NCI-H146 treated with DMSO at 0.1 percent for 48 hours (cell line): ENCODE results near the gene ZNF556.

Experiments used
- DNase-seq: peaks from one replicate; lab custom pipeline; 2025; ENCODE audit not compliant: unreplicated experiment; lab: John Stamatoyannopoulos, UW

Gene ZNF556

DNA sequence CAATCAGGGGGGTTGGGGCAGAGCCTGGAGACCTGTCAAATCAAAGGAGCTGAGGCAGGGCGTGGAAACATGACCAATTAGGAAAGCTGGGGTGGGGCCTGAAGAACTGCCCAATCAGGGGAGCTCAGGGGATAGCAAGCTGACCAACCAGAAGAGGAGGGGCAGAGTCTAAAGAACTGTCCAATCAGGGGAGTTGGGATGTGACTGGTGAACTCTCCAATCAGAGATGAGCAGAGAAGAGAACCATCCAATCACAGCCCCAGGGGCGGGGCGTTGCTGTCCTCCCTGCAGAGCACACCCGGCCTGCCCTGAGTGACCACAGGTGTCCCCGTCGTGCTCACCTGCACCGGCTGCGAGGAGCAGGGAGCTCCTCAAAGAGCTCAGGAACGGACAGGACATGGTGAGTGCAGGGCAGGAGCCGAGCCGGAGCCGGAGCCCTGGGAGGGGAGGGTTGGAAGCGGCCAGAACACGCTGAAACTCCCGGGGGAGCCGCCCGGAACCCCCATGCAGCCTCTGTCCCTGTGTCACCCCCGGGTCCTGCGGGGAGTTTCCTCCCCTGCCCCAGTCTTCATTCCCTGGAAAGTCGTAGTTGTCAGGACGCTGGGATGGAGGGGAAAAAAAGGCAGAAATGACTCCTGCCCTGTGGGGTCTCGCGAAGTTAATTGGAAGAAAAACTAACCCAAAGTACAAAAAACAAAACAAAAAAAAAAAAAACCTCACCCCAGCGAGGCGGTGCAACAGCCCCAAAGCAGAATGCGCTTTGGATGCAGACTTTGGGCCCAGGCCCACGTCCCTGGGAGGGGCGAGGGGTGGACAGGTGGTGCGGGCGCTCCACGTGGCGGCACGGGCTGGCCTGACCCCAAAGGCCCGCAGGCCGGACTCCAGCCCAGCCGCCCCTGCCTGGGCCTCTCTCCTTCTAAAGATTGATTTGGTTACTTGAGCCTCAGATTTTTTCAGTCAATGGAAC is at the start of gene ZNF556:
ZNF556 (plus strand) TSS at position 311 of the 967 bp plus-strand sequence; CDS start at position 398, 87 bp downstream.
- DNase-seq = peak; percentile 95

DNA sequence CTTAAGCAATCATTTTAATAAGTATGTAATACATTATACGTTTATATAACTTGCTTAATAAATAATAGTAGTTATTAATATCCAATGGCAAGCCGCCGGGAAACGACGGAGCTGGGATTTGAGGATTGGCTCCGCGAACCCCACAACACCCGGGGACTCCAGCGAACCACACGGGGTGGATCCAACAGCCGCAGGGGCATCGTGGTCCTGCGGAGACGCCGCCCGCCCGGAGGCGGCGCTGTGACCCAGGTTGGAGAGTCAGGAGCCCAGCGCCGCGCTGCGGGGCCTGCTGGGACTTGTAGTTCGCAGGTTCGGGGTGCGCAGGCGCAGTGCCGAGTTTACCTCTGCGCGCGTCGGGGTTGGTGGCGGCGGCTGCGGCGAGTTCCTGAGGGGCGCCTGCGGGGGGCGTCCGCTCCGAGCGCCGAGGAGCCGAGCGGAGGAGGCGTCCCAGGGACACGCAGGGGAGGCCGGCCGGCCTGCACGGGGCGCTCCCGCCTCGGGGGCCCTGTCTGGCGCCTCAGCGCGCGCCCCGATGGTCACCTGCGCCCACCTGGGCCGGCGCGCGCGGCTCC is 47.5 kb upstream of the ZNF556 start, which contains the start of gene ZNF554:
ZNF554 (plus strand) TSS at position 329 of the 572 bp plus-strand sequence; CDS start at position 533, 204 bp downstream.
- peak; percentile 74 for DNase-seq

DNA sequence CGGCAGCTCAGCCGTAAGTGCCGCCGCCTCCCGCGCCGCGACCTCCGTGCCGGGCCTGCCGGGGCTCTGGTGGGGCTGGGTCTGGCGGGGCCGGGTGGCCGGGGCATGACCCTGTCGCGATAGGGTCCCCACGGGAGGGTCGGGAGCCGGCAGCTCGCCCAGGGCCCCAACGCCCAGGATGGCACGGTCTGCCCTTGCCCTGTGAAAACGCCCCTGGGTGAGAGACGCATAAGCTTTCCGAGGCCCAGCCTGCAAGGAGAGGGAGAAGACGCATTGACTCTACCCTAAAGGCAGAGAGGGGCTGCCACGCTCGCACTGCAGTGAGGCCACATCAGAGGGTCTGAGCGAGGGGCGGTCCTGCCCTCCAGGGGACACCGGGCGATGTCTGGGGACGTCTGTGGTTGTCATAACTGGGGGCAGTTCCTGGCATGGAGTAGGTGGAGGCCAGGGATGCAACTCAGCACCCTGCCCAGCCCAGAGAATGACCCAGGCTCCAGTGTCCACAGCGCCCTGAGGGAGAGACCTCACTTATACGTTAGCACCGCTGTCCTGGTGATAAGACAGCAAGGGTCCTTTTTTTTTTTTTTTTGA is 46.9 kb upstream of the ZNF556 start:
- DNase-seq = no peak

DNA sequence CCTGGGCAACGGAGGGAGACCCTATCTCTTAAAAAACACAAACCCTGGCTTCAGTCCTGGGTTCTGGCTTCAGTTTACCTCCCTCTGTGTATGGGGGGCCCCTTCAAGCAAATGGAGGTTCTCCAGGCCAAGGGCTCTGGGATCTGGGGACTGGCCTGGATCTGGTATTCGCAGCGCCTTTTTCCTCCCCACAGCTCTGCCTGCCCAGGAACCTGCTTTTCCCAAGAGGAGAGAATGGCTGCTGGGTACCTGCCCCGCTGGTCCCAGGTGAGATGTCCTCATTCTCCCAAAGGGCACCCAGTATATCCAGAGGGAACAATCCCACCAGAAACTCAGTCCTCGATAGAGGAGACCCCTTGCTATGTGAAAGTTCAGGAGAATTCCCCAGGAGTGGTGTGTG is 44.3 kb upstream of the ZNF556 start:
- DNase-seq = no peak

DNA sequence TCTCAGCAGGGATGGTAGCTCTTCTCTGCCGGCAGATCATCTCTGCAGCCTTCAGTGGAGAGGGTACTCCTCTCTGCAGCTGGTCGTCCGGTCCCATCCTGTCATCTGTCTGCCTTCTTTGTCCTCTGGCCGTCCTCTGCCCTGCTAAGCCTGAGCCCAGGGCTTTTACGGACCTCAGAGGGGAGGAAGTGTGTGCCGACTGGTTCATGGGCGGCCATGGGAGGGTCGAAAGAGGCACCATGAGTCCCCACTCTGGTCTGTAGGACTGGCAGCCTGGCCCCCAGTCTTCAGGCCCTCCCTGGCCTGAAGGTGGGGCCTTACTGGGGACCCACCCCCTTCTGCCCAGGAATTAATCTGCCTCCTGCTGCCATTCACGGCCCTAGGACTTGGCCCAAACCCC is 43.5 kb upstream of the ZNF556 start:
- no peak for DNase-seq

DNA sequence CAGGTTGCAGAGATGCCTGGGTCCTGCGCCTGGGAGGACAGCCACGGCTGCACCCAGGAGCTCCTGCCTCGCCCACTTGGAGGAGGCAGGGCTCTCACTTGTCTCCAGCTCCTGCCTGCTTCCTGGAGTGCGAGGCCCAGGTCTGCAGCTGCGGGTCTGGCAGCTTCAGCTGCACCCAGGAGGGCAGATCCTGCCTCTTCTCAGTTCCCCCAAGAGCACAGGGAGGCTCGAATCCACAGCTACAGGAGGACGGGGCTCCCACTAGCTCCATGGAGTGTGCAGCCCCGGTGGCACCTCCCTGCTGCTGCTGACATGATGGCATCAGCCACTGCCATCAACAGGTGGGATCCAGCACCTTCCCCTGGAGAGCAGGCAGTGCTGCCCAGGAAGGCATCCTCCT is 43.0 kb upstream of the ZNF556 start:
- no peak for DNase-seq

DNA sequence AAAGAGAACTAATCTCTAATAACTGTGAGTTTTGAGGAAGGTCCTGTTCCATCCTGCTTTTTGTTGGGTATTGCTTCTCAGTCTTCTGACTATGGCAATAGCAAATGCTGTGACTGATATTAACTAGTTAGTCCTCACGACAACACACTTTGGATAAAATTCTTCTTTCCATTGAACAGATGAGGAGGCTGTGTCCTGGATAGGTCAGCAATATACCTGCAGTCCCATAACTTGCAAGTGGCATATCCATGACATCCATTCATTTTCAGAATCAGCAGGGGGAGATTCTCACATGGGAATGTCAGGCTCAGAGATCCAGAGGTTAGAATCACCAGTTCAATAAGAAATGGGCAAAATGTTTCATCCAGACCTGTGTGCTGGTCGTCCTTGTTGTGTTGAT is 40.1 kb upstream of the ZNF556 start:
- DNase-seq = no peak

DNA sequence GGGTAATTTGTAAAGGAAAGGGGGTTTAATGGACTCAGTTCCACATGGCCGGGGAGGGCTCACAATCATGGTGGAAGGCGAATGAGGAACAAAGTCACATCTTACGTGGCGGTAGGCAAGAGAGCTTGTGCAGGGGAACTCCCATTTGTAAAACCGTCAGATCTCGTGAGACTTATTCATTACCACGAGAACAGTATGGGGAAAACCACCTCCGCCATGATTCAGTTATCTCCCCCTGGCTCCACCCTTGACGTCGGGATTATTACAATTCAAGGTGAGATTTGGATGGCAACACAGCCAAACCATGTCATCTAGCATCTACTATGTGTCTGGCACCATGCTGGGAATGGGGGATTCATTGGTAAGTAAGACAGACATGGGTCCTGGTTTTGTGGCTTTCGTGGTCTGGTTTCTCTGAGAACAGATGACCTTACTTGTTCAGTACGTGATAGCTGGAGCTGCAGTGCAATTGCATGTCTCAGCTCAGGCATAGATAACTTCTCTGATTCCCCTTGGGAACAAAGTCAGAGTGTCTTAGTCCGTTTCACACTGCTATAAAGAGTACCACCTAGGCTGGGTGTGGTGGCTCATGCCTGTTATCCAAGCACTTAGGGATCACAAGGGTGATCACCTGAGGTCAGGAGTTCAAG is 39.2 kb upstream of the ZNF556 start:
- no peak for DNase-seq

DNA sequence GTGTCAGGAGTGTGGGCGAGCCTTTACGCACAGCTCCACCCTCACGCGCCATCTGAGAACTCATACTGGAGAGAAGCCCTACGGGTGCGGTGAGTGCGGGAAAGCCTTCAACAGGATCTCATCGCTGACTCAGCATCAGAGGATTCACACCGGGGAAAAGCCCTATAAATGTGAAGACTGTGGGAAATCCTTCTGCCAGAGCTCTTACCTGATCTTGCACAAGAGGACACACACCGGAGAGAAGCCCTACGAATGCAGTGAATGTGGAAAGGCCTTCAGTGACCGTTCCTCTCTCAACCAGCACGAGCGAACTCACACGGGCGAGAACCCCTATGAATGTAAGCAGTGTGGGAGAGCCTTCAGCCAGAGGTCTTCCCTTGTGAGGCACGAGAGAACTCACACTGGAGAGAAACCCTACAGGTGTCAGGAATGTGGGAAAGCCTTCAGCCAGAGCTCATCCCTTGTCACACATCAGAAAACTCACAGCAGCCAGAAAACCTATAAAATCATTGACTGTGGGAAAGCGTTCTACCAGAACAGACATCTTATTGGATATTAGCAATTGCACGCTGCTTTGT is 32.8 kb upstream of the ZNF556 start:
- no peak for DNase-seq

DNA sequence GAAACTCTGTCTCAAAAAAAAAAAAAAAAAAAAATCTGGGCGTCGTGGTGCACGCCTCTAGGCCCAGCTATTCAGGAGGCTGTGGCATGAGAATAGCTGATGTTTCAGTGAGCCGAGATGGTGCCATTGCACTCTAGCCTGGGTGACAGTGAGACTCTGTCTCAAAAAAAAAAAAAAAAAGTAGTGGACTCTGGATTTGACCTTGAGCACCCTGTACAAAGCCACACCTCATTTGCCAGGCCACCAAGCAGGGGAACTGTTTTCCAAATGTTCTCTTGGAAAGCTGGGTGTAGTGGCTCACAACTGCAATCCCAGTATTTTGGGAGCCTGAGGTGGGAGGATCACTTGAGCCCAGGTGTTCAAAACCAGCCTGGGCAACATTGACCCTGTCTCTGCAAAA is 29.7 kb upstream of the ZNF556 start:
- no peak for DNase-seq

DNA sequence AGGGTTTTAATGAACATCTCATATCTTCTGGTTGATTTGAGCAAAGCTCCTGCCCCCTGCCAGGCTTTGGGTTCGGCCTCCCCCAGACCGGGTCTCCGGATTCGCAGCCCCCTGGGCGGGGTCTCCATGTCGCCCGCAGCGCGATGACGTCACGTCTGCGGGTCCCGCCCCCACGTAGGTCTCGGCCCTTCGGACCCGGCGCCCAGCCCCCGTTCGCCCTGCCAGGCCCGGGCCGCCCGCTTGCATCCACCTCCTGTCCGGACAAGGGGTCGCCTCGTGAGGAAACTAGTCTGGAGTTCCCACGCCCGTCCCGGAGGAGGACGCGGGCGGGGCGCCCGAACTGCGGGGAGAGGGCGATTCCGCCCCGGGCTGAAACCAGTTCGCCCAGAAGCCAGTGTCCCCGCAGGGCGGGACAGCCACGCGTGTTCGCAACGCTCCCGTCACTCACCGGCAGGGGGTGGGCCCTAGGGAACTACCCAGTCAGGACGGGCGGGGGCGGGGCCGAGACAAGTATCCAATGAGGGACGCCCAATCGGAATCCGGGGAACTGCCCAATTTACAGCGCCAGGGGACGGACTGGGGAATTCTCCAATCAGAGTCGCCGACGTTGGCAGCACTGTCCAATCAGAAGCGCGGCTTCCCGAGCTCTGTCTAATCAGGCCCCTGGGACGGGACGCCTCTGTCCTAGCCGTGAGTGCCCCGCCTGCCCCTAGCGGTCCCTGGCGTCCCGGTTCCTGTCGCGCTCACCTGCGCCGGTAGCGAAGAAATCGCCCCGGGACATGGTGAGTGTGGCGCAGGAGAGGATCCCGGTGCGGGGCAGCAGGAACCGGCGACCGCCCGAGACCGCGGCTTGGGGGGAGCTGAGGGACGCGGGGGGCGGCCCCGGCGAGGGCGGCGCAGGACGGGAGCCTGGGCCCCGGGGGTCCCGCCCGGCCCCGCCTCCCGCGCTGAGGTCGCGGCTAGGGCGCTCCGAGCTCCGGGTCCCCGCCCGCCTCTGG is 26.0 kb upstream of the ZNF556 start, which contains the start of gene ZNF555:
ZNF555 (plus strand) TSS at position 682 of the 998 bp plus-strand sequence; CDS start at position 780, 98 bp downstream.
- peak; percentile 88 for DNase-seq

DNA sequence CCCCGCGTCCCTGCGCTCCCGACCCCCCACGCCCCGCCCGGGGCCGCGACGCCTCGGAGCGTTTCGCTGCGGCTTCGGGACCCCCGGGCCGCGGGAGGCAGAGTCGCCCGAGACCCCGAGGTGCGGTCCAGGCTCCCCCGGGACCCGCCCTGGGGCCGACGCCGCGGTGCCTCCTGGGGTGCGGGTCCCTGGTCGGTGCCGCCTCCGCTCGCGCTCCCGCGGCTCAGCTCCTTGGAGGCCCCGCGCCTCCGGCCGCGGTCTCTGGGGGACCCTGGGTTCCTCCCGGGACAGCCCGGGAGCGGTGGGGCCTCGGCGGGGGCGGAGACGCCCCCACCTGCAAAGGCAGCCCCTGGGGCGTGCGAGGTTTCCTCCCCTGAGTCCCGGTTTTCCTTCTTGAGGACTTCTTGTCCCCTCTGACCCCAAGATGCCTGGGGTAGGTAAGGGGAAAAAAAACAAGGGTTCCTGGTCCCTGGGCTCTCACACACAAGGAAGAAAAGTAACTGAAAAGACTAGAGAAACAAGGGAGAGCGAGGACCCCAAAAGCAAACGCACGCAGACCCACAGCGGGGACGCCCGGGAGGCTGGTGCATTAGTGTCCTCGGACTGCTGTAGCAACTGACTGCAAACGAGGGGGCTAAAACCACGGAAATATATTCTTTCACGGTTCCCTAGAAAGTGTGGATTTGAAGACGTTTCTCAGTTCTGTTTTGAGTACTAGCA is 25.1 kb upstream of the ZNF556 start:
- DNase-seq = no peak

DNA sequence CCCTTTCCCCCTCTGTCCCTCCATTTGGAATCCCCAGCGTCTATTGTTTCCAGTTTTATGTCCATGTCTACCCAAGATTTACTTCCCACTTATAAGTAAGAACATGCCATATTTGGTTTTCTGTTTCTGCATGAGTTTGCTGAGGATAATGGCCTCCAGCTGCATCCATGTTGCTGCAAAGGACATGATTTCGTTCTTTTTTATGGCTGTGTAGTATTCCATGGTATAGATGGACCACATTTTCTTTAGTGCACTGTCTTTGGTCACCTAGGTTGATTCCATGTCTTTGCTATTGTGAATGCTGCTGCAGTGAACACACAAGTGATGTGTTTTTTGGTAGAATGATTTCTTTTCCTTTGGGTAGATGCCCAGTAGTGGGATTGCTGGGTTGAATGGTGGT is 22.0 kb upstream of the ZNF556 start:
- DNase-seq = no peak

DNA sequence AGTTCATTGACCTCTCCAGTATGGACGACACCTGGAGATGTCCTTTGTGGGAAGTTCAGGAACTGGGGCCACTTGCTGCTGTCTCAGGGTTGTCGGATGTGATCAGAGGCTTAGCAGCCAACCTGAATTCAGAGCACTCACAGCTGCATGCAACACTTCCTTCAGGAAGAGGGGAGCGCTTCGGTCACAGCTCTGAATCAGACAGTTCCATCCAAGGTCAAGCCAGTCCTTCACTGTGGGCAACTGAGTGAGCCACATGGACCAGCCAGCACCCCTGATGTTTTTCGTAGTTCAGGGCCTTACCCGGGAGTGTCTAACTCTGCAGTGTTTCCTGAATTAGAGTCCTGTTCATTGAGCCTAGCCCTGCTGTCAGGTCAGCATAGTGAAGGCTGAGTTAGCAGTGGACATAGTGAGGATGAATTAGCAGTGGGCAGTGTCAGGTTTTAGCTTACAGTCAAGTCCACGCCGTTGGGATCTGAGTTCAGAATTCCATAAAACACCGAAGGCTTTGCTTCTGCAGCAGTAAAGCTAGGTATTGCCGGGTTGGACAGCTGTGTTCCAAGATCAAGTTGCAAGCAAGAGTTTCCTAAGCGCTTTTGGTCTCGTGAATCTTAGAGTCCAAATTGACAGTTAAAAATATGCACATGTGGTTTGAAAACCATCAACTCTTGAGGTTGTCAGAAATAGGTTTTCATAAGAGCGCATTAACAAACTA is 20.8 kb upstream of the ZNF556 start:
- no peak for DNase-seq

DNA sequence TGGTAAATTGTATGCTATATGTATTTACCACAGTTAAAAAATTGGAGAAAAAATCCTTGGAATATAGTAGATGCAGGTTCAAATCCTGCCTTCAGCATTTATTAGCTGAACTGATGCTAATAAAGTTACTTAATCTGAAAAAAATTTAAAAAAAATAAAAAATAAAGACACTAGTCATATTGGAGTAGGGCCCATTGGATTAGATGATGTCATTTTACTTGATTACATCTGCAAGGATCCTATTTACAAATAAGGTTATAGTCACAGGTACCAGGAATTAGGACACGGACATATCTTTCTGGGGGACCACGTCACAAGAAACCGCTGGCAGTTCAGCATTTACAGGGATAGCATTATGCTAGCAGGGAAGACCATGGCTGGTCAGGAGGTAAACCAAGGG is 19.6 kb upstream of the ZNF556 start:
- no peak for DNase-seq

DNA sequence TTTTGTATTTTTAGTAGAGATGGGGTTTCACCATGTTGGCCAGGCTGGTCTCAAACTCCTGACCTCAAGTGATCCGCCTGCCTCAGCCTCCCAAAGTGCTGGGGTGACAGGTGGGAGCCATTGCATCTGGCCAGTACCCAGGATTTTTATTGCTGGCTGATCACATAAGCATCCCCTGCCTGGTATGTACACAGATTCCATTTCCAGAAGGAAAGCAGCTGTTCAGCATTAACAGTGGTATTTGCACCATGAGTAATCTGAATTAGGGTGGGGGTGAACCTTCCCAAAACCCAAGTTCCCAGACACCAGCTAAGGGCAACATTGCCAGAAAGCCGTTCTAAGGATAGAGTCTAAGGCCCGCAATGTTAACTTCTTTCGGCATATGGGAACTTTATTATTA is 18.5 kb upstream of the ZNF556 start:
- DNase-seq = no peak

DNA sequence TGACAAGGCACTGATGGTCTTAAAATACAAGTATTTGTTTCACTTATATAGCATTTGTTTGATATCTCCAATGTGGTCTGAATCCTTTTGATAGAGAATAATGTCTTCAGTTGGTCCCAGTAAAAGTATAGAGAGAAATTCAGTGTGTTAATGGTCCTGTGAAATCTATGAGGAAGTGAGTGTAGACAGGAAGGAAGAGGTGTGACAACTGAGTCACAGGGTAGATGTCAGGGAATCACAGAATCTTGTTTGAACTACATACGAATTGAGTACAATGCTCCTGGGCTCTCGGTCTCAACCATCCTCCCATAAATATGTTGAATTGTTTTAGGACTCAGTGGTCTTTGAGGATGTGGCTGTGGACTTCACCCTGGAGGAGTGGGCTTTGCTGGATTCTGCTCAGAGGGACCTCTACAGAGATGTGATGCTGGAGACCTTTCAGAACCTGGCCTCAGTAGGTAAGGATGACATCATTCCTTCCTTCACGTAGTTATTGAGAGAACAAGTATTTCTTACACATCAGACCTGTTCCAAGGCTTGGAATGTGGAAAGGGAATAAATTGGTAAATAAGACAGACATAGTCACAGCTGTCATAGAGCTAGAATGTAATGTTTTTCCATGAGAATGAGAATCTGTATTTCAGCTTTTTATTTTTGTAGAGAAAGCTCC is 16.7 kb upstream of the ZNF556 start:
- DNase-seq = no peak

DNA sequence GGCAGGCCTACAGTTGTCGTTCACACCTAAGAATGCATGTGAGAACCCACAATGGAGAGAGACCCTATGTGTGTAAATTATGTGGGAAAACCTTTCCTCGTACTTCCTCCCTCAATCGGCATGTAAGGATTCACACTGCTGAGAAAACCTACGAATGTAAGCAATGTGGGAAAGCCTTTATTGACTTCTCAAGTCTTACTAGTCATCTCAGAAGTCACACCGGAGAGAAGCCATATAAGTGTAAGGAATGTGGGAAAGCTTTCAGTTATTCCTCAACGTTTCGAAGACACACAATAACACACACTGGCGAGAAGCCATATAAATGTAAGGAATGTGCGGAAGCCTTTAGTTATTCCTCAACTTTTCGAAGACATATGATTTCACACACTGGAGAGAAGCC is 14.5 kb upstream of the ZNF556 start:
- DNase-seq = no peak
